Mucosa of descending colon (tissue), 3 donors: ENCODE measurements around the gene SCAMP2. TPM values are rescaled to one million over a fixed set of nuclear protein-coding genes. Genes with fewer than 3 reads are reported as not detected.
"Not testable (repeated sequence)": the region's sequence is repeated elsewhere in the genome, so short reads cannot be mapped to it uniquely, and the experiment has no call there.

Experiments
- ATAC-seq: fragments of 200-7000 bp; cut with Tn5 transposase; one replicate; pipeline ENCODE4 v1.9.1; 2020; ENCODE audit warnings: mild to moderate bottlenecking, moderate library complexity
- DNase-seq, 3 donors: peaks; one replicate each; pipeline ENCODE4 v3.0.0-alpha.2; 2020
- H3K36me3 ChIP-seq: fragments of 200-600 bp; one replicate; pipeline ENCODE4 v1.8.0; 2021; ENCODE audit warnings: low read depth, mild to moderate bottlenecking
- H3K4me1 ChIP-seq: fragments of 200-600 bp; one replicate; pipeline ENCODE4 v1.8.0; 2021; ENCODE audit warnings: low read depth, mild to moderate bottlenecking
- H3K4me3 ChIP-seq: fragments of 200-600 bp; one replicate; pipeline ENCODE4 v1.8.0; 2021; ENCODE audit warnings: mild to moderate bottlenecking
- H3K9me3 ChIP-seq: fragments of 200-600 bp; one replicate; pipeline ENCODE4 v1.8.0; 2021; ENCODE audit warnings: mild to moderate bottlenecking
- intact Hi-C, 2 donors: fragments of 100-400 bp; cut with DNase I in 1 of 2; cut with micrococcal nuclease in 1 of 2; formaldehyde crosslinking; loops; one replicate each; pipeline versions ENCODE4 v1.11.0 to v1.11.1; 2022; cut with DNase I, micrococcal nuclease
- total RNA-seq, 3 donors: library from RNA; stranded (reverse); fragmentation: NEBNext Ultra II Directional in 2 of 3; extraction: Animal tissue kit (Norgen Biotek cat#: 25700) in 2 of 3; gene quantifications; one replicate each; pipeline versions ENCODE4 v1.2.1 to v1.2.4, GENCODE V29; 2021 to 2023
- TF ChIP-seq, protein P1 (sequence below): fragments of 200-600 bp; IDR thresholded peaks from one replicate; pipeline ENCODE4 v1.8.0; 2022; ENCODE audit warnings: antibody characterized with exemption, mild to moderate bottlenecking
- donor health status: DM: no; HTN: no; CAD: no; lungs with moderate emphysema.
- donor health status: DM: no; HTN: no; CAD: no.
- donor health status: DM: no; HTN: yes; CAD: no.

The SCAMP2 gene
- total RNA-seq, 3 donors from 2014 or later: 125 to 236 (median 218) TPM

DNA sequence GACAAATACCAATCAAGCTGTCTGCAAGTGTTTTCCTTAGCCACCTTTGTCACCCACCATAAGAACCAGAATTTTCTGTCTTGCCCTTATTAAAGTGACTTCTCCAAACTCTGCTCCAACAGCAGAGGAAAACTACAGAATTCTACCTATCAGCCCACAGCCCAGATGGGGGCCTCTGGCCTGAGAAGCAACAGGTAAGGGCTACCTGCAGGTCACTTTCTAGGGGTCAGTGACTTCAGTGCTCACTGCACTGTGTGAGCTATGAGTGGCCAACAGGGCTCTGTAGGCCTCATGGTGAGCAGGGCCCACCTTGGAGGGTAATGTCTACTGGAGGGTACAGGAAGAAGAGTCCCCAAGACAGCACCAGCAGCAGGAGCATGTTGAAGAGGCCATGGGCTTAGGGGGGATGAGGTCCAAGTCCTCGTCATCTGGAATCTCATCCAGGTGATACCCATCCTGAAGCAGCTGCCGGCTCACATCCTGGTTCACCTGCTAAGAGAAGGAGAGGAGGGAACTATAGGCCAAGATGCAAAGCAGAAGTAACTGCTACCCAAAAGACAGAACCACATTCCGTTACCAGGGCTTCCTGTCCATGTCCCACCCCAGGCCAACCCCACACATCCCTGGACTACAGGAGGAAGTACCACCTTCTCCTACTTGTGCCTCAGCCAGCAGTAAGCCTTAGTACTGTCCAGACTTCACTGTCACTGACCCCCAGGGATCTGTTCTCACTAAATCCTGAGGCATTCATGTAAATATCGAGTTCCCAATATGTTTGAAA lies 29.3 kb upstream of the SCAMP2 start:
- DNase-seq: no peak
- ATAC-seq: no peak
- Histone ChIP-seq H3K9me3 (no peaks in the 10 kb centered on the region), H3K4me1 (peaks cover 22% of the 10 kb centered on the region), H3K36me3 (no peaks in the 10 kb centered on the region), H3K4me3 (no peak overlapping the region)
- intact Hi-C loops: no loop called here
- TF ChIP-seq, protein P1, sequence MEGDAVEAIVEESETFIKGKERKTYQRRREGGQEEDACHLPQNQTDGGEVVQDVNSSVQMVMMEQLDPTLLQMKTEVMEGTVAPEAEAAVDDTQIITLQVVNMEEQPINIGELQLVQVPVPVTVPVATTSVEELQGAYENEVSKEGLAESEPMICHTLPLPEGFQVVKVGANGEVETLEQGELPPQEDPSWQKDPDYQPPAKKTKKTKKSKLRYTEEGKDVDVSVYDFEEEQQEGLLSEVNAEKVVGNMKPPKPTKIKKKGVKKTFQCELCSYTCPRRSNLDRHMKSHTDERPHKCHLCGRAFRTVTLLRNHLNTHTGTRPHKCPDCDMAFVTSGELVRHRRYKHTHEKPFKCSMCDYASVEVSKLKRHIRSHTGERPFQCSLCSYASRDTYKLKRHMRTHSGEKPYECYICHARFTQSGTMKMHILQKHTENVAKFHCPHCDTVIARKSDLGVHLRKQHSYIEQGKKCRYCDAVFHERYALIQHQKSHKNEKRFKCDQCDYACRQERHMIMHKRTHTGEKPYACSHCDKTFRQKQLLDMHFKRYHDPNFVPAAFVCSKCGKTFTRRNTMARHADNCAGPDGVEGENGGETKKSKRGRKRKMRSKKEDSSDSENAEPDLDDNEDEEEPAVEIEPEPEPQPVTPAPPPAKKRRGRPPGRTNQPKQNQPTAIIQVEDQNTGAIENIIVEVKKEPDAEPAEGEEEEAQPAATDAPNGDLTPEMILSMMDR: no peak

DNA sequence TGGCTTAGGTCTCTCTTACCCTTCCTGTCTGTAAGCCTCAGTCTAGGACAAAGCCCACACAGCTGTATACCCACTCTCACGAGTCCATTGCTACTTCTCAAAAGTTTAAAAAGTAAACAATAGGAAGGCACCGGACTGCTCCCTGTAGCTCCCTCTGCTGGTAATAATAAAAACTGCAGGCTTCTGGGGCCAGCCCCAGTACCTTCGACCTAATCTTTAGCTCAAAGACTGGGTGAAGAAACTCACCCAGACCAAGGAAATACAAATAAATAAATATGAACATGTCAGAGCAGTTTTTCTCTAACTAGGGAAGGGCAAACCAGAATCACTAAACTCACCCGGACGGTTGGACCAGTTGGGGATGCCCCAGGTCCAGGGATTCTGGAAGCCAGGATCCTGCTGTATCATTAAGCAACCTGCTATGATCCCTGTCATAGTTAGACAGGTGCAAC lies 28.5 kb upstream of the SCAMP2 start:
- peaks cover 19% of the 10 kb centered on the region for H3K4me1 ChIP-seq
- TF ChIP-seq, protein P1: peak; percentile 85
- DNase-seq (peak in 2 of 3 donors; percentile 71 to 82), ATAC-seq (peak; percentile 72)
- no peaks in the 10 kb centered on the region for H3K9me3 ChIP-seq
- intact Hi-C loops: no loop called here
- no peak overlapping the region for H3K4me3 ChIP-seq
- H3K36me3 ChIP-seq: no peaks in the 10 kb centered on the region

DNA sequence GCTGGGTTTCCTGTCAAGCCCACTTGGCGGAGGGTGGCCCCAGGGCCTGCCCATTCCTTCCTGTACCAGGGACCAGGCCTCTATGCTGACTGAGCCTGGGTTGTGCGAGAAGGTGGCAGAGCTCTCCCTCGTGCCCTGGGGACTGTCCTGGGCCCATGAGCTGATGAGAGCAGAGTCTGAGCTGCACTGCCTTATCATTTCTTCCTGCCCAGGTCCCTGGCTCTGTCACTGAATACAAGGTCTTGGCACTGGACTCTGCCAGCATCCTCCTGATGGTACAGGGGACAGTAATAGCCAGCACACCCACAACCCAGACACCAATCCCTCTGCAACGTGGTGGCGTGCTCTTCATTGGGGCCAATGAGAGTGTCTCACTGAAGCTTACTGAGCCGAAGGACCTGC lies 24.1 kb upstream of the SCAMP2 start:
- DNase-seq: no peak
- H3K4me3 ChIP-seq: no peak overlapping the region
- TF ChIP-seq, protein P1: no peak
- no peaks in the 10 kb centered on the region for H3K36me3 ChIP-seq
- peaks cover 20% of the 10 kb centered on the region for H3K4me1 ChIP-seq
- no peak for ATAC-seq
- intact Hi-C loops: no loop called here
- no peaks in the 10 kb centered on the region for H3K9me3 ChIP-seq

DNA sequence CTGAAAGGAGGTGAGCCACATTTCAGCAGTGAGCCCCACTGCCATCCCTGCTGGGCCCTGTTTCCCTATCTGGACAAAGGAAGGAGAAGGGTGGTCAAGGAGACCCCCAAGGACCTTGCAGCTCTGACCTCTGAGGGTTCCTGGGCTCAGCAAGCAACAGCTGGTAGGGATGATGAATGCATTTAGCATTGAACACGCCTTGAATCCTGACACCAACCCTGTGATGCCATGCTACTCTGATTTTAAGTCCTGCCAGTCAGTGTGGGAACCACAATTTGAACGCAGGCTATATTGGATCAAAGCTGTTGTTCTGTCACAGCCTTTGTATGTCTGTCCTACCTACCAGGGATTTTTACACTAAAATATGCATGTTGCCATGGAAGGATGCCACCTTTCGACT lies 23.2 kb upstream of the SCAMP2 start:
- peaks cover 27% of the 10 kb centered on the region for H3K4me1 ChIP-seq
- ATAC-seq (no peak), DNase-seq (no peak)
- H3K9me3 ChIP-seq: no peaks in the 10 kb centered on the region
- H3K36me3 ChIP-seq: no peaks in the 10 kb centered on the region
- H3K4me3 ChIP-seq: no peak overlapping the region
- TF ChIP-seq, protein P1: no peak
- intact Hi-C loops: no loop called here

DNA sequence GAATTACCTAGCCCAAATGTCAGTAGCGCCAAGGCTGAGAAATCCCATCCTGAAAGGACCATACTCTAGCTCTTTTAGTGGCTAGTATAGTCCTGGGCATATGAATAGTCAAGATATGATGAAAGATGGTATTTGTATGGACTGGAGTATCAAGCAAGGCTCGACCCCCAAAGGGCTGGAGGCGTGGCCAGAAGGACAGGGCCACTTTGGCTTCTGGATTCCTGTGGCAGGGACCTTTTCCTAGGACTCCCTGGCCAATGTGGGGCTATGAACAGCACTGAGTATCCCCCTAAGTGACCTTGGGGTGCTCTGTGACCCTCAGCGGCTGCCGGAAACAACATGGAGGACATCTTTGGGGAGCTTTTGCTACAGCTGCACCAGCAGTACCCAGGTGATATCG lies 22.7 kb upstream of the SCAMP2 start:
- H3K36me3 ChIP-seq: no peaks in the 10 kb centered on the region
- H3K4me3 ChIP-seq: no peak overlapping the region
- no peaks in the 10 kb centered on the region for H3K9me3 ChIP-seq
- intact Hi-C loops: no loop called here
- TF ChIP-seq, protein P1: no peak
- peaks cover 27% of the 10 kb centered on the region for H3K4me1 ChIP-seq
- DNase-seq (no peak), ATAC-seq (no peak)

DNA sequence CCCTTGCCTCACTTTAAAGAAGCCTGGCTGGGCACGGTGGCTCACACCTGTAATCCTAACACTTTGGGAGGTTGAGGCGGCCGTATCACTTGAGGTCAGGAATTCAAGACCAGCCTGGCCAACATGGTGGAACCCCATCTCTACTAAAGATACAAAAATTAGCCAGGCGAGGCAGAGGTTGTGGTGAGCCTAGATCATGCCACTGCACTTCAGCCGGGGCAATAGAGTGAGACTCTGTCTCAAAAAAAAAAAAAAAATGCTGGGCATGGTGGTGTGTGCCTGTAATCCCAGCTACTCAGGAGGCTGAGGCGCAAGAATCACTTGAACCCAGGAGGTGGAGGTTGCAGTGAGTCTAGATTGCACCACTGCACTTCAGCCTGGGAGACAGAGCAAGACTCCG lies 21.2 kb upstream of the SCAMP2 start:
- H3K4me3 ChIP-seq, ATAC-seq, intact Hi-C loops, H3K36me3 ChIP-seq, H3K9me3 ChIP-seq, DNase-seq: not testable (repeated sequence)
- peaks cover 34% of the 10 kb centered on the region for H3K4me1 ChIP-seq
